SKM-1 treated with dmso at 0.1 percent for 144 hours (cell line): ENCODE data around the gene POC5.
"Not testable (repeated sequence)": the region's sequence is repeated elsewhere in the genome, so short reads cannot be mapped to it uniquely, and the experiment has no call there.

Source experiments
- DNase-seq: peaks from one replicate; lab custom pipeline; 2025; ENCODE audit not compliant: unreplicated experiment; lab: John Stamatoyannopoulos, UW

Gene POC5

GRCh38 chr5:75717082-75717922, at the start of gene POC5:
Gene POC5, minus strand, starts transcription at chr5:75717437. Its CDS starts 4,500 bp downstream, at chr5:75712937.
- peak; percentile 96 for DNase-seq

- DNase-seq: no peak
Observed at GRCh38 chr5:75758116-75758515, 40.9 kb upstream of the POC5 start.

GRCh38 chr5:75756981-75757380, 39.7 kb upstream of the POC5 start:
- no peak for DNase-seq

GRCh38 chr5:75756211-75756610, 39.0 kb upstream of the POC5 start:
- DNase-seq: no peak

GRCh38 chr5:75753182-75753581, 35.9 kb upstream of the POC5 start:
- no peak for DNase-seq

- no peak for DNase-seq
Observed at GRCh38 chr5:75744355-75744754, 27.1 kb upstream of the POC5 start.

- DNase-seq: no peak
Observed at GRCh38 chr5:75736273-75736672, 19.0 kb upstream of the POC5 start.

GRCh38 chr5:75734913-75735789, 17.9 kb upstream of the POC5 start:
- DNase-seq: peak; percentile 27

- no peak for DNase-seq
Observed at GRCh38 chr5:75733767-75734166, 16.5 kb upstream of the POC5 start.

- not testable (repeated sequence) for DNase-seq
Observed at GRCh38 chr5:75731515-75731914, 14.3 kb upstream of the POC5 start.

GRCh38 chr5:75729321-75729720, 12.1 kb upstream of the POC5 start:
- no peak for DNase-seq

GRCh38 chr5:75727931-75728330, 10.7 kb upstream of the POC5 start:
- DNase-seq: no peak

- DNase-seq: not testable (repeated sequence)
Observed at GRCh38 chr5:75726224-75726623, 9.0 kb upstream of the POC5 start.

GRCh38 chr5:75723378-75723777, 6.1 kb upstream of the POC5 start:
- no peak for DNase-seq

GRCh38 chr5:75721573-75721972, 4.3 kb upstream of the POC5 start:
- no peak for DNase-seq

GRCh38 chr5:75720882-75721281, 3.6 kb upstream of the POC5 start:
- DNase-seq: peak; percentile 69

- no peak for DNase-seq
Observed at GRCh38 chr5:75716715-75717081, 539 bp downstream of the POC5 start.

GRCh38 chr5:75712091-75712490, 5.1 kb downstream of the POC5 start:
- DNase-seq: no peak

GRCh38 chr5:75711151-75711550, 6.1 kb downstream of the POC5 start:
- no peak for DNase-seq

GRCh38 chr5:75710637-75711036, 6.6 kb downstream of the POC5 start:
- DNase-seq: no peak

- no peak for DNase-seq
Observed at GRCh38 chr5:75707911-75708509, 9.2 kb downstream of the POC5 start.

GRCh38 chr5:75706775-75707174, 10.5 kb downstream of the POC5 start:
- no peak for DNase-seq
